Heart left ventricle (tissue), 11 donors: ENCODE measurements around the gene SRPRA. TPM values are rescaled to one million over a fixed set of nuclear protein-coding genes. Genes with fewer than 3 reads are reported as not detected.

Experiments used
- polyA plus RNA-seq, 2 donors: library from polyadenylated mRNA; stranded (reverse); fragments of 200-250 nt; gene quantifications; one replicate each; pipeline ENCODE4 v1.2.3, GENCODE V29; 2013
- total RNA-seq, 9 donors: library from RNA; depleted of rRNA in 2 of 9; stranded (reverse); fragments of >200 nt in 2 of 9; fragmentation: NEBNext Ultra II Directional in 3 of 9; extraction: Animal tissue kit (Norgen Biotek cat#: 25700) in 3 of 9; gene quantifications; one replicate each; pipeline versions ENCODE4 v1.1.0 to v1.2.4, GENCODE V29; 2016 to 2023
- donor health status: ischemic (EF 13 %, LVEDD 7.1; RV severe dilation, severe dysfunction).
- donor health status: healthy with polysubstance abuse.
- donor health status: DM: no; HTN: yes; CAD: no.
- donor health status: DM: no; HTN: no; CAD: no.
- donor health status: ischemic (EF 25% LVEDD 5.7; RV mildly dilated, moderate dysfunction).
- donor health status: healthy.
- donor health status: DM: yes; HTN: yes; CAD: no.
- donor health status: PGD.
- donor health status: nonischemic (EF 23%, LVEDD 6.1; RV moderate dilation, normal function).

The SRPRA gene
- total and polyA plus RNA-seq, 11 donors: 38.4 to 99.3 (median 79.3) TPM

Other genes starting within 250 kb of the SRPRA start
- 10 to 100 TPM in 2 of 9 donors, 1 to 10 TPM in 7; 5.0 to 51.5 (median 7.4) TPM for gene CDON, start 206.0 kb downstream of the SRPRA start, total RNA-seq
- 1 to 10 TPM; 1.2 to 2.1 TPM for gene CDON, start 206.0 kb downstream of the SRPRA start, polyA plus RNA-seq
- gene RPUSD4, start 57.2 kb downstream of the SRPRA start, total RNA-seq: 10 to 100 TPM; 21.0 to 50.0 (median 34.2) TPM
- gene RPUSD4, start 57.2 kb downstream of the SRPRA start, polyA plus RNA-seq: 10 to 100 TPM; 15.4 to 25.8 TPM
- gene FAM118B, start 57.1 kb downstream of the SRPRA start, total RNA-seq: 10 to 100 TPM; 19.0 to 41.0 (median 23.6) TPM
- 10 to 100 TPM in 1 of 2 donors, 1 to 10 TPM in 1; 8.5 to 16.4 TPM for gene FAM118B, start 57.1 kb downstream of the SRPRA start, polyA plus RNA-seq
- gene FOXRED1, start 259 bp upstream of the SRPRA start, total RNA-seq: 10 to 100 TPM; 22.0 to 49.1 (median 31.8) TPM
- 10 to 100 TPM; 32.8 to 38.4 TPM for gene FOXRED1, start 259 bp upstream of the SRPRA start, polyA plus RNA-seq
- 1 to 10 TPM; 5.3 to 9.5 (median 7.6) TPM for gene TIRAP, start 14.2 kb upstream of the SRPRA start, total RNA-seq
- 1 to 10 TPM; 4.0 to 5.4 TPM for gene TIRAP, start 14.2 kb upstream of the SRPRA start, polyA plus RNA-seq
- gene DCPS, start 35.2 kb upstream of the SRPRA start, total RNA-seq: 10 to 100 TPM in 5 of 9 donors, 1 to 10 TPM in 4; 7.7 to 15.5 (median 11.1) TPM
- 10 to 100 TPM in 1 of 2 donors, 1 to 10 TPM in 1; 8.1 to 18.9 TPM for gene DCPS, start 35.2 kb upstream of the SRPRA start, polyA plus RNA-seq
- gene ST3GAL4, start 86.8 kb upstream of the SRPRA start, total RNA-seq: 10 to 100 TPM; 30.6 to 88.5 (median 59.8) TPM
- gene ST3GAL4, start 86.8 kb upstream of the SRPRA start, polyA plus RNA-seq: 100 to 1,000 TPM in 1 of 2 donors, 10 to 100 TPM in 1; 66.1 to 168 TPM